GM18858 (cell line): Measurements from ENCODE around the gene CCDC57.
"Not testable (repeated sequence)": the region's sequence is repeated elsewhere in the genome, so short reads cannot be mapped to it uniquely, and the experiment has no call there.

Experiments
- ATAC-seq: cut with Tn5 transposase; IDR thresholded peaks from one replicate; pipeline ENCODE4 v1.9.1; 2021; ENCODE audit not compliant: unreplicated experiment

CCDC57 gene

GRCh38 chr17:82212331-82213250 lies at the start of gene CCDC57:
CCDC57 (minus strand) TSS chr17:82212842; CDS start chr17:82201944, 10,898 bp downstream.
- ATAC-seq, result peak; percentile 37

GRCh38 chr17:82262344-82262743 lies 49.7 kb upstream of the CCDC57 start:
- no peak for ATAC-seq

GRCh38 chr17:82259972-82260961 lies 47.6 kb upstream of the CCDC57 start:
- ATAC-seq, result not testable (repeated sequence)

GRCh38 chr17:82258555-82258954 lies 45.9 kb upstream of the CCDC57 start:
- no peak for ATAC-seq

- no peak for ATAC-seq
Measured at GRCh38 chr17:82257473-82257872, 44.8 kb upstream of the CCDC57 start.

- ATAC-seq, result no peak
Measured at GRCh38 chr17:82256242-82256885, 43.7 kb upstream of the CCDC57 start.

- ATAC-seq, result no peak
Measured at GRCh38 chr17:82255402-82255972, 42.8 kb upstream of the CCDC57 start.

- not testable (repeated sequence) for ATAC-seq
Measured at GRCh38 chr17:82254746-82255145, 42.1 kb upstream of the CCDC57 start.

- not testable (repeated sequence) for ATAC-seq
Measured at GRCh38 chr17:82254096-82254495, 41.5 kb upstream of the CCDC57 start.

GRCh38 chr17:82253179-82253544 lies 40.5 kb upstream of the CCDC57 start:
- ATAC-seq, result no peak

- no peak for ATAC-seq
Measured at GRCh38 chr17:82252511-82253178, 40.0 kb upstream of the CCDC57 start.

- ATAC-seq, result no peak
Measured at GRCh38 chr17:82250868-82251500, 38.3 kb upstream of the CCDC57 start.

GRCh38 chr17:82249896-82250581 lies 37.4 kb upstream of the CCDC57 start:
- ATAC-seq, result no peak

GRCh38 chr17:82248815-82249674 lies 36.4 kb upstream of the CCDC57 start:
- no peak for ATAC-seq

- no peak for ATAC-seq
Measured at GRCh38 chr17:82247856-82248671, 35.4 kb upstream of the CCDC57 start.

- ATAC-seq, result no peak
Measured at GRCh38 chr17:82247182-82247823, 34.7 kb upstream of the CCDC57 start.
